Stimulated activated naive CD8-positive, alpha-beta T cell treated with anti-CD3 and anti-CD28 coated beads, Interleukin-15, Interleukin-2, amounts not matched to agents 100 U/mL and 50 U/mL, for 24 hours (primary cell): ENCODE results near the gene GFRA1.
"Not testable (repeated sequence)": the region's sequence is repeated elsewhere in the genome, so short reads cannot be mapped to it uniquely, and the experiment has no call there.

Experiments
- ATAC-seq: fragments of 150-1000 bp; cut with Tn5 transposase; one replicate; pipeline ENCODE4 v1.10.0; 2021
- DNase-seq: peaks from one replicate; pipeline ENCODE4 v3.0.0; 2021

GFRA1 gene

DNA sequence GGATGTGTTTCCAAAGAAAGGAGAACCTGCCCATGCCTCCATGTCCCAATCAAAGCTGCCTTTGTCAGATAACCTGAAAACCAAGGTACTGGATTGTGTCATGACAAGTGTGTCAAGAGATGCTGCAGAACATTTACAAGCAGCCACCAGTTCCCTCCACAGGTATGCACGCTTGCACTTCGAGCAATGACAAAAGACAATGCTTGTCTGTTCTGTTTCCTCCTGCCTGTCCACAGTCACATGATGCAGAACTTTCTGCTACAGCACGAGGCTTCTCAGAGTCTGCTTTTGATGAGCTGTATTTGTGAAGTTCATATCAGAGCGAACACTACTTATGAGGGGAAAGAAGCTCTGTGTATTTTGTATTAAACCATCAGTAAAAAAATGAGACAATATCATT, 209.9 kb downstream of the GFRA1 start:
- ATAC-seq (no peak), DNase-seq (no peak)

- DNase-seq, result no peak
- ATAC-seq, result no peak
Observed at GRCh38 chr10:116060864-116061263, 212.1 kb downstream of the GFRA1 start.

DNA sequence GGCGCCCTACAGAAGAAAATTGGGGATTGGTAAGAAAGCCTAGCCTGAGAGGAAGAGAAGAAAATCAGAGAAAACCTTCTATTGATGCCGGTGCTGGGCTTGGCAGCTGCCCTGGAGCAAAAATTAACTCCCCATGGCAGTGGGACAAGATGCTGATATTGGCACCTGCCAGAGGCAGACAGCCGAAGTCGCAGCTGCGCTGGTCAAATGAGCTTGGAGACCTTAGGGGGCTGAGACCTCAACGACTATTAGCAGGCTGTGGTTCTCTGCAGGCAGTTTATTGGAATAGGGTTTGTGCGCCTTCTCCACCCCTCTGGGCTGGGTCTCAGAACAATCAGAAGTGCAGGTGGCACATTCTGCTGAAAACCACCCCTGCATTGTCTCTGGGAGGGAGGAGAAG, 213.7 kb downstream of the GFRA1 start:
- ATAC-seq, result no peak
- DNase-seq, result no peak

- no peak for DNase-seq
Observed at GRCh38 chr10:116056445-116057293, 216.3 kb downstream of the GFRA1 start.

DNA sequence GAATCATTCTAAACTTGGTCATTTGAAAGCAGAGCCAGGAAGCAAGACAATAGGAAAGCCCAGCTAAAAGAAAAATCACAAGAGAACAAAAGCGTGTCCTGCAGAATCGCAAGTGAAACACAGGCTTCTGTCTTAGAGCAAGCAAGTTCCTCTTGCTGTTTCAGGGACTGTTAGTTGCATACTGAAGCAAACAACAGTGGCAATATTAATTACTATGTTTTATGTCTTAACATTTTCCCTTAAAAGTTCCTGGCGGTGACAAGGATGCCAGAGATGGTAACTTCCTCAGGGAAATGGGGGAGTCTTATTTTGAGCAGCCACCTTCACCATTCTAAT, 217.1 kb downstream of the GFRA1 start:
- no peak for ATAC-seq

More at GRCh38 chr10:116056445-116057293, 216.3 kb downstream of the GFRA1 start:
- no peak for ATAC-seq

GRCh38 chr10:116055252-116055916, 217.6 kb downstream of the GFRA1 start:
- ATAC-seq, result no peak
- DNase-seq, result no peak

More for the DNA sequence above, 217.1 kb downstream of the GFRA1 start:
- no peak for DNase-seq

DNA sequence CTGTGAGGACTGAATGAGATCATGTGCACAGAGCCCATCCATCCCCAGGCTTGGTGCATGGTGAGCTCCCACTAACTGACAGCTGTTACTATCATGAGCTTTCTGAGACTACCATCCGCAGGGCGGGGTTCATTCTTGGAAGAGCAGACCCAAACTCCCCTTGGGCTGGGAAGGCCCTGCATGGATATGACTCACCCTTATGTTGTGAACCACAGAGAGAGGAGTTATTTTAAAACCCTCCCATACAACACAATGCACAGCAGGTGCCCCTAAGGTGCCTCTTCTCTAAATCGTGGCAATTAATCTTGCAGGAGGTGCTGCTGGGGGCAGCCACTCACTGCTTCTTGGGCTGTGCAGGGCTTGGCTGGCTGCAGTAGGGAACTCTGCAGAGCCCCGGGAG, 219.1 kb downstream of the GFRA1 start:
- DNase-seq, result no peak
- ATAC-seq, result no peak

GRCh38 chr10:116053009-116053730, 219.8 kb downstream of the GFRA1 start:
- not testable (repeated sequence) for ATAC-seq, DNase-seq

DNA sequence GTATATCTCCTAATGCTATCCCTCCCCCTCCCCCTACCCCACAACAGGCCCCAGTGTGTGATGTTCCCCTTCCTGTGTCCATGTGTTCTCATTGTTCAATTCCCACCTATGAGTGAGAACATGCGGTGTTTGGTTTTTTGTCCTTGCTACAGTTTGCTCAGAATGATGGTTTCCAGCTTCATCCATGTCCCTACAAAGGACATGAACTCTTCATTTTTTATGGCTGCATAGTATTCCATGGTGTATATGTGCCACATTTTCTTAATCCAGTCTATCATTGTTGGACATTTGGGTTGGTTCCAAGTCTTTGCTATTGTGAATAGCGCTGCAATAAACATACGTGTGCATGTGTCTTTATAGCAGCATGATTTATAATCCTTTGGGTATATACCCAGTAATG, 220.5 kb downstream of the GFRA1 start:
- ATAC-seq, DNase-seq: not testable (repeated sequence)

GRCh38 chr10:116049974-116050304, 223.1 kb downstream of the GFRA1 start:
- no peak for ATAC-seq
- DNase-seq, result no peak

DNA sequence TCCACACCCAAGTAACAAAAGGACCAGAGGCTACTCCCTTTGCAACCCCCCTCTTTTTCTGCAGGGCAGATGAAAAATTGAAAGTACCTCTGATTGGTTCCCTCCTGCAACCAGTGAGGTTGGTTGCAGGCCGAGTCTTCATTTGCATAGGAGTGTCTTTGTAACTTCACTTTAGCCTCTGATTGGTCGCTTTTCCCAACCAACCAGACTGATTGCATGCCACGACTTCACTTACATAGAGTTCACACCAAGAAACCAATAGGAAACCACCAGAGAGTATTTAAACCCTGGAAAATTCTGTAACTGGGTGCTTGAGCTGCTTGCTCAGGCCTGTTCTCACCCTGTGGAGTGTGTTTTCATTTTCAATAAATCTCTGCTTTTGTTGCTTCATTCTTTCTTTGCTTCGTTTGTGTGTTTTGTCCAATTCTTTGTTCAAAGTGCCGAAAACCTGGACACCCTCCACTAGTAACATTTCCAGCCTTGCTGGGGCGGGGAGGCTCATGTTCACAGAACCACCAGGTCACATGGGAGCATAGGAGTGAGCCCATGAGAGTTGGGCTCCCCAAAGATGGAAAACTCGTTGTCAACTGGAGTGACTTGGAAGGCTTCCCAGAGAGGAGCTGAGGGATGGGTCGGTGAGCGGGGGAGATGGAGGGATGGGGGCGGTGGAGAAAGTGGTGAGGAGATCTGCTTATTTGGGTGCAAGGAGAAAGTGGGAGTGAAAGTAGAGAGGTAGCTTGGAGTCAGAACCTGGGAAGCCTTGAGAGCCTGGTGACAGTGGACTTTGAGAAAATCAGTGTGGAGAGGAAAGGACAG, 223.6 kb downstream of the GFRA1 start:
- ATAC-seq, result no peak

GRCh38 chr10:116045366-116046356, 227.3 kb downstream of the GFRA1 start:
- DNase-seq (no peak), ATAC-seq (no peak)

More for the DNA sequence above, 223.6 kb downstream of the GFRA1 start:
- no peak for DNase-seq

DNA sequence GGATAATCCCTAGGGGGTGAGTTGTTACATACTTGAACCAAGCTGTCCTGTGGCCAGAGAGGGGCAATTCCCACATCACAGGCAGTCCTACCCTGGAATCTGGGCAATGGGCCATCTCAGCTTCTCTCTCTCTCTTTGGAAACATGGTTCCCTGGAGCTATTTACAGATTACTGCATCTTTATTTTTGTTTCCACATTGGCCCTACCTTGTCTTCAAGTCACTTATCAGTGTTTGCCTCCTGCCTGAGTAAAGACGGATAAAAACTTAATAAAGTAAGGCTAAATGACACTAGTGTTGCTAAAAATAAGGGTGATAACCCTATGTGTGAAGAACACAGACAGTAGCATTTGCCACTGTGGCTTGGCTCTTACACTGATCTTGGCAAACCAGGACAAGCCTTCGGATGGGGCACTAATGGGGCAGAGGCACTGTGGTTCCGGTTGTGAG, 228.2 kb downstream of the GFRA1 start:
- DNase-seq, result no peak
- no peak for ATAC-seq

DNA sequence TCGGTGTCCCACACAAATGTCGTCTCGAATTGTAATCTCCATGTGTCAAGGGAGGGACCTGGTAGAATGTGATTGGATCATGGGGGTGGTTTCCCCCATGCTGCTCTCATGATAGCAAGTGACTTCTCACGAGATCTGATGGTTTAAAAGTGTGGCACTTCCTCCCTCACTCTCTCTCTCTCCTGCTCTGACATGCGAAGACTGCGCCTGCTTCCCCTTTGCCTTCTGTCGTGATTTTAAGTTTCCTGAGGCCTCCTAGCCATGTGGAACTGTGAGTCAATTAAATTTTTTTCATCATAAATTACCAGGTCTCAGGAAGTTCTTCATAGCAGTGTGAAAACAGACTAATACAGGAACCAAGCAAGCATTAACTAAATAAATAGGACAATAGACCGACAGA, 229.1 kb downstream of the GFRA1 start:
- DNase-seq, result no peak
- ATAC-seq, result no peak

GRCh38 chr10:116043304-116043703, 229.7 kb downstream of the GFRA1 start:
- DNase-seq (no peak), ATAC-seq (no peak)

- ATAC-seq, result no peak
- no peak for DNase-seq
Observed at GRCh38 chr10:116041948-116042347, 231.1 kb downstream of the GFRA1 start.

- DNase-seq (no peak), ATAC-seq (no peak)
Observed at GRCh38 chr10:116039612-116040011, 233.4 kb downstream of the GFRA1 start.

GRCh38 chr10:116038259-116038658, 234.7 kb downstream of the GFRA1 start:
- no peak for DNase-seq

DNA sequence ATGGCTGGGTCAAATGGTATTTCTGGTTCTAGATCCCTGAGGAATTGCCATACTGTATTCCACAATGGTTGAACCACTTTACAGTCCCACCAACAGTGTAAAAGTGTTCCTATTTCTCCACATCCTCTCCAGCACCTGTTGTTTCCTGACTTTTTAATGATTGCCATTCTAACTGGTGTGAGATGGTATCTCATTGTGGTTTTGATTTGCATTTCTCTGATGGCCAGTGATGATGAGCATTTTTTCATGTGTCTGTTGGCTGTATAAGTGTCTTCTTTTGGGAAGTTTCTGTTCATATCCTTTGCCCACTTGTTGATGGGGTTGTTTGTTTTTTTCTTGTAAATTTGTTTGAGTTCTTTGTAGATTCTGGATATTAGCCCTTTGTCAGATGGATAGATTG, 237.6 kb downstream of the GFRA1 start:
- DNase-seq, ATAC-seq: not testable (repeated sequence)

More at GRCh38 chr10:116038259-116038658, 234.7 kb downstream of the GFRA1 start:
- ATAC-seq, result no peak

DNA sequence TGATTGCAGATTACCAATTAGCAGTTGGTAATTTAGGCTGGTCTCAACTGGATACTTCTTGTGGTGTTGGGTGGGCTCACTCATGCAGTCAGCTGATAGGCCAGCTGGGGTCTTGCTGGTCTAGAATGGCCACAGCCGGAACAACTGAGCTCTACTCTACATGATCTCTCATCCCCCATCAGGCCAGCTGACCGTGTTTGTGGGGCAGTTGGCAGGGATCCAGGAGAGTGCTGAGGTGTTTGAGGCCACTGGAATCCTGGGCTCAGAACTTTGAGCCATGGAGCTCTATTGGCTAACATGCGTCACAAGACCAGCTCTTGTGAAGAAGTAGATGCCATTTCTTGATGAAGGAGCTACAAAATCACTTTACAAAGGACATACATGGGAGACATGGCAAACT, 242.4 kb downstream of the GFRA1 start:
- no peak for ATAC-seq
- DNase-seq, result no peak

DNA sequence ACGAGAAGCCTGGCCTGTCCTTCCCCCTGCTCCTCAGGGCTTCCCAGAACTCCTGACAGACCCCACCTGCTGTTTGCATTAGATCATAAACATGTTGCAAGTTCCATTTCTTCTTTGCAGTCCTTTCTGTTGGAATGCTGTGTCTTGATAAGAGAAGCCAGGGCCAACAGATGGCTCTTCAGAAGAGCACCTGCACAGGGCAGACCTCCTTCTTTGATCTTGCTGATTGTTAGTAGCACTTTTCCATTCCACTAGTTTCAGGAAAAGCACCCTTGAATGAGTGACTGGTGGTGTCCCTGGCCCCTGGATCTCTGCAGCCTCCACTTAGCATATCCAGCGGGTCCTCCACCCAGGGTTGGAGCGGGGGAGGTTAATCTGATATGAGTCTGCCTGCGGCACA, 243.2 kb downstream of the GFRA1 start:
- ATAC-seq (no peak), DNase-seq (no peak)
